HG02571 (cell line): ENCODE data around the gene FREM1.

Experiments
- ATAC-seq: cut with Tn5 transposase; IDR thresholded peaks from one replicate; pipeline ENCODE4 v1.9.1; 2021; ENCODE audit warnings: mild to moderate bottlenecking, moderate library complexity; ENCODE audit not compliant: unreplicated experiment

The FREM1 gene

DNA sequence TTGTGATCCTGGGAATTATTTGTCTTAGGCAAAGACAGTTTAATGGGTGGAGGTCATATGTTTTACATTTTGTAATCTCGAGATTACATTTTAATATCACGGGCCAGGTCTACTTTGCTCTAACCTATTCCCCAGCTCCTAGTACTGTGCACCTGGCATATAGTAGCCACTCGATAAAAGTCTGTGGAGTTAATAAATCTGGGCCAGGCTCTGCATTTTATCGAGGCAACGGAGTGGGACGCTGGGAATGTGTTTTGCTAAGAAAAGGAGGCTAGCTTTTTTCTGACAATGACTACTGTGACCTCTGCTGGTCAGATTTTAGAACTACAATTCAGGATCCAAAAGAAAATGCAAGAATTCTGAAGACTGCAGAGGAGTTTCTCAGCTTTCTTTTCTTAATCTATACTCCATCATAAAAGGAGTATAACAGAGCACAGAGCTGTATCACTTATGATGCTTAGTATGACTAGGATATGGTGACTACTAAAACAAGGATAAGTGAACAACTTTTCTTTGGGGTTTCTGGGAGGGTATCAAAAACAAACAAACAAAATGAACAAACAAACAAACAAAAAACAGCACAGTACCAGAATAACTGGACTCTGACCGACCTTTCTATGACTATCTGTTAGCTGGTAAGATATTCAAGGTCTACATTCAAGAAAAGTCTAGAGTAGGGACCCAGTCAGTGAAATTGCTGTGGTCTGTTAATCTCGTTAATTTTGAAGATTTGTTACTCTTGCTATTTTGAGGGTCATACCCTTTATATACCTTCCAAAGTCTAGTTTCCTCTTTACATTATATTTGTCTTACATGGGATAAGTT lies 141.6 kb downstream of the FREM1 start:
- no peak for ATAC-seq

DNA sequence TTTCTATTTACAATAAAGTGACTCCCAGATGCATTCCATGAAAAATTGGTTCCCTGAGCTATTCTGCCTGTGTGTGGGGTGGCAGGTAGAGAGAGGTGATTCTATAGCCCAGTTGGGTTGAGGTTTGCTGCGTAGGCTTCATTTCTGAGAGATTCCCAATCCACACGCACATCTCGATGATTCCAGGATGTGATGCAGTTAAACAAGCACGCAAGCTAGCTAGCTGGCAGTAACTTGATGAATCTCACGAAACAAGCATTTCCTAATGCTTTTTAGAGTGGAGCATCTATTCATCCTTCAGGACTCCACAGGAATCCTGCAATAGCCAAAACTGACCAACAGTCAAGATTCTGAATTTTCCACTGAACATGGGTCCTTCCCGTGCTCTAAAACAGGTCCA lies 143.9 kb downstream of the FREM1 start:
- no peak for ATAC-seq

DNA sequence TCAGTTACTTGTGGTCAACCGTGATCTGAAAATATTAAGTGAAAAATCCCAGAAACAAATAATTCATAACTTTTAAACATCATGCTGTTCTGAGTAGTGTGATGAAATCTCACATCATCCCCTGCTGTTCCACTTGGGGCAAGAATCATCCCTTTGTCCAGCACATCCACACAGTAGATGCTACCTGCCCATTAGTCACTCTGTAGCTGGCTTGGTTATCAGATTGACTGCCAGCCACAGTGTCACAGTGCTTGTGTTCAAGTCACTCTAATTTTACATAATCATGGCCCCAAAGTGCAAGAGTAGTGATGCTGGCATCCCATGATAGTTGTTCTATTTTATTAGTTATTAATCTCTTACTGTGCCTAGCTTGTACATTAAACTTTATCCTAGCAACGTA lies 148.6 kb downstream of the FREM1 start:
- no peak for ATAC-seq

DNA sequence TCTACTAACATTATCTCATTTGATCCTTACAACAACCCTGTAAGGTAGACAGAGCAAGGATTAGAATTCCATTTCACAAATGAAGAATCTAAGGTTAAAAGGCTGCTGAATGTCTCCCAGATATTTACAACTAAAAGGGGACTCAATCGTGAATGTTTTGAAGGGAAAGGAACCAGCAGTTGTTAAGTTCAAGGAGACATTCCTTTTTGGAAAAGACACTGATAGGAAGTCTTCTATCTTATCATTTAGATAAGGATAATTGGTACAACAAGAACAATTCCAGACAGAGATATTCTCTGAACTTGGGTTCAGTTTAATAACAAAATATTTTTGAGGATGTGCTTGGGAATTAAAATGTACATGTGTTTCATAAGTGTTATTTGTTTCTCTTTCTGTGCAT lies 150.2 kb downstream of the FREM1 start:
- no peak for ATAC-seq

DNA sequence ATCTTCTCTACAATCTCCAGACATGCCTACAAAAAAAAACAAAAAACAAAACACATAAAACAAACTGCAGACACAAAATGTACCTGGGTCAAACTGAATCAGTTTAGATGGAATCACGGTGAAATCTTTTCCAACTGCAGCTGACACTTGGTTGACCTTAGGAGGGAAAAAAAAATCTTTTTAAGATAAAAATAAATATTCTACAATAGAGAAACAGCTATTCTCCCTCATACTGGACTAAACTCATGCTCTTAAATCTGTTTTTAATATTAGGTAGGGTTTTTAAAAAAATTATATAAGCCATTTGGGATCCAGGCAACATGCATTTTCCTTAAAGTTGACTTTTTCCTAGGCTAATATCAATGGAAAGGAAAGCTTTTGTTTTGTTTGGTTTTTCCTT lies 153.9 kb downstream of the FREM1 start:
- no peak for ATAC-seq

DNA sequence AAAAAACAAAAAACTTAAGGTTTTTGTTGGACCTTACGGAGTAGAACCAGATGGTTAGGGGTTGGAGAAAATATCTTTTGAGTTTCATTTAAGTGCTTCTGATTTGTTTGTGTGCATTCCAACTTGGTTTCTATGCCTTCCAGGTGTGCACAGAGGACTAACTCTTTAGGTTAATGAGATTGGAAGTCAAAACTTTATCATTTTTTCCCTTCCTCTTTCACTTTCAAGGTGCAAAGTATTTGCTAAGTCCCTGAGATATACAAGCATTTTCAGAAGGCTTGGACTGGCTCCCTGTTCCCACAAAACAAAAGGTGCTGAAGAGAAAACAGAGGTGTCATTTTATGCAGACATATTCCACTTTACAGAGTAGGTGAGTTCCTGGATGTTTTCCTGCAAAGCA lies 157.4 kb downstream of the FREM1 start:
- no peak for ATAC-seq

DNA sequence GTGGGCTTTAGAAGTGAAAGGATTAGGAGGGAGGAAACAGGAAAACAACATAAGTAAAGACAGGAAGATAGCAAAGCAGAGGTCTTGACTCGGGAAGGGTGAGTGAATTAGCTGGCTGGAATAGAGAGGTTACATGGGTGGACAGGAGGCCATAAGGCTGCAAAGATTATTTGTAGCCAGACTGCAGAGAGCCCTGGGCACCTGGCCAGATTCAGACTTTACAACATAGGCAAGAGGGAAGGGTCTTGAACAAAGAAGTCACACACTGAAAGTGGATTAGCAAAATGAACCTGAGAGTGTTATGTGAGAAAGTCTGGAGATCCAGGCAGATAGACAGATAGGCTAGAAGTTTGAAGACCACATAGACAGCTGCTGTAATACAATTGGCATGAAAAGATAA lies 158.0 kb downstream of the FREM1 start:
- no peak for ATAC-seq

DNA sequence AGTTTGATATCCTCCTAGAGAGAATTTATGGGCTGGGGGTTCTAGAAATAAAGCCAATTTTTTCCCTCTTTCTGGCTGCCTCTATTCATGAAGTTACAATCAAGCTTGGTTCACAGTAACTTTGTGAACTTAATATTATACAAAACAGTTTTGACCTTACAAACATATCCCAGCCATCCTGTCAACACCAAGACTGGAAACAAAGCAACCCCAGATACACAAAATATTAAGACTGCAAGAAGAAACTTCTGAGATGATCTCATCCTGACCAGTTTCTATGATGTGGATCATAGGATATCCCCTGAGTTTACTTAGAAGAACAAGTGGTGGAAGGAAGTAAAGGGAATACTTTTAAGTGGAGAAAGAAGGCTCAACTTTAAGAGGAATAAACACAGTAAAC lies 159.4 kb downstream of the FREM1 start:
- ATAC-seq: no peak

DNA sequence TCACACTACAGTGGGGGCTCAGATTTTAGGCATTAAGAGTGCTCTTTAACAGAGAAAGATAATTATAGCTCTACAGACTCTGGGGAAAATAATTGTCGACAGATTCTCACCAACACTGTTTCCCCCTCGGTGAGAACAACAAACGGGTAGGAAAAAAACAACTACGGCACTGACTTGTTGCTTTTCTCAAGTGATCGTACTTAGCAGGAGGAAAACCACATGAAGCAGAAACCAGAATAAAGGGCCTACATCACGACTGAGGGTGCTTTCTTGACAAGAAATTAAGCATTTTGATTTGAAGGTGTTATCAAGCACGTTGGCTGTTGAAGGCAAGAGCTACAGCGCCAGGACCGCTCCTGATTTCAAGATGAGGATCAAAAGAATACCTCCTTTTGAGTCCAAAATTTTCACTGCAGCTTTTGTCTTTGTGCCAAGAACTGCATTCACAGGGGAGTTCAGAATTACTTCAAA lies 160.5 kb downstream of the FREM1 start:
- no peak for ATAC-seq

DNA sequence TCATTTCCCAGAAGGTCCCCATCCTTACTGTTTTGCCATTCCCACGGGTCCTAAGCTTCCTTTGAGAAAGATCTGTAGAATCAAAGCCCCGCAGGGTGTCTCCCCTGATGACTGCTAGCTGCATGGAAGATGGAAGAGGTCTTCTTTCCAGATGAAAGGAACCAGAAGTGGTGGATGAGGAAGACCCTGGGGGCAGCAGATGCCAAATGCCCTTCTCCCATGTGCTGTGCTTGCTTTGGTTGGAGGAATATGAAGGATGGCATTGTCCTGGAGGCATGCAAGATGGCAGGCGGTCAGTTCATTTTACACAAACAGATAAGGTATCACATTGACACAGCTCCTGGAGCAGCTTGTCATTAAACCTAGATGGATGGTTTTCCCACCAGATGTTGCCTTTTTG lies 161.9 kb downstream of the FREM1 start:
- ATAC-seq: no peak

DNA sequence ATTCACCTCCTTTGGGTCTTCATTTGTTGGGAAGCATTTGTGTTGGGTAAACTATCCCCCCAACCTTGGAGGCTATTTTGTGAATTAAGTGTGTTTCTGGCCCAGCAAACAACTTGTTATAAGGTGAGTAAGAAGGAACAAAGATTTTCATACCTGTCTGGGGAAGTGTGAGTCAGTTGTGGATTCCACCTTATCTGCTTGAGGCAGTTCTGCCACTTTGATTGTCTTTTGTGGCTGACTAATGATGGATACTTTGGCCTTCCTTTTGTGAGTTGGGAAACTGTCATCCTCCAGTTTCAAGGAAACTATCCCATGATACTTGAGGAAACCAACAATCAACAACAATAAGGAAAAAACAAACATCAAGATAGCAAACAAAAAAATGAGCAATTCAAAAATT lies 163.1 kb downstream of the FREM1 start:
- no peak for ATAC-seq

DNA sequence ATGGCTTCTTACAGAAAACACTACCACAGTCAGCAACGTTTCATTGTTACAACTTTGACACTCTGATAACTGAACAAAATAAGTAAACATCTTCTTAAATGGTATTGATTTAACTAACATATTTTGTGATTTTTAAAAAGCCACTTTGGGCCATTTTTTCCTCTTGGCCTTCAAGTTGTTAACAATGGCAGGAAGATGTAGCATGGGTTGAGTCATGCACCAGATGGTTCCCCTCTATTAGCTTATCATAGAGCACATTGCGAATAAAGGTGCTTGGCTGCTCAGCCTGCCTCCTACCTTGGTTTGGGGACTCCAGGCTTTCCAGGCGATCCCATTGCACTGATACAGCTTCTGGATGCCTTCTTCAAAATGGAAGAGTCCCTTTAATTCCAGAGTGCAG lies 163.6 kb downstream of the FREM1 start:
- ATAC-seq: no peak

DNA sequence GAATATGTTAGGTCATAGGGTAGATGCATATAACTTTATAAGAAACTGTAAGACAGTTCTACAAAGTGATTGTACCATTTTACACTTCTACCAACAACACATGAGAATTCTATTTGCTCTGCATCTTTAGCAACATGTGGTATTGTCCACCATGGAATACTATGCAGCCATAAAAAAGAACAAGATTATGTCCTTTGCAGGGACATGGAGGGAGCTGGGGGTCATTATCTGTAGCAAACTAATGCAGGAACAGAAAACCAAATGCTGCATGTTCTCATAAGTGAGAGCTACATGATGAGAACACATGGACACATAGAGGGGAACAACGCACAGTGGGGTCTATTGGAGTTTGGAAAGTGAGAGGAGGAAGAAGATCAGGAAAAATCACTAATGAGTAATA lies 165.5 kb downstream of the FREM1 start:
- ATAC-seq: no peak

DNA sequence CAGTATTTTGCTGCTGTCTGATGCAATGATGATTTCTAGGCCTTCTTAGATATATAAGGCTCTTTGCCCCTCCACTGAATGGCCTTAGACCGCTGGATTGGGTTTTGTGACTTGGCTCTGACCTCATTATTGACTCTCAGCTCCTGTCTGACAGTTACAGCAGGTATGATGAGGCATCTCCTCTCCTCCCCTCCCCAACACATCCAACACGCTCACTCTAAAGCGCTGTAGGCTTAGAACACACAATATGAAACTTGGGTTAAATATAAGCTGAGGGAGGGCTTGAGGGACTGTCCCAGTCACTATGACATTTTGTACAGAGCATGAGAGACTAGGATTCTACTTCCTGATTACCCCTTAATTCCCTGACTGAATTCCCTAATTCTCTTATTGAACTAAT lies 168.9 kb downstream of the FREM1 start:
- peak; percentile 83 for ATAC-seq

DNA sequence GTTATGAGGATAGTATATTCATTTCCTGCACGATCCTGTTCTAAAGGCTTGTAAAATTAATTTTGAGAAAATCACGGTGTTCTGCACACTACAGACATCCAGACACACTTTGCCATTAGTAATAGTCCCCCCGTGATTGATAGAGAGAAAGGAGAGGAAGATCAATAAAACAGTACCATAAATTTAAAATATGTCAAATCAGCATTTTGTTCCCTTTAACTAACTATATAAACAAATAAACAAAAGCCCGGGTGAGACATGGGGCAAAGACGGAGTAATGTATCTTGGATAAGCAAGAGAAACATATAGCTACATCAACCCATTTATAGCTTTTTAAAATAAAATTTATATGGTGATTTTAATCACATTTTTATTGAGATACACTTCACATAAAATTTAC lies 177.1 kb downstream of the FREM1 start:
- no peak for ATAC-seq

DNA sequence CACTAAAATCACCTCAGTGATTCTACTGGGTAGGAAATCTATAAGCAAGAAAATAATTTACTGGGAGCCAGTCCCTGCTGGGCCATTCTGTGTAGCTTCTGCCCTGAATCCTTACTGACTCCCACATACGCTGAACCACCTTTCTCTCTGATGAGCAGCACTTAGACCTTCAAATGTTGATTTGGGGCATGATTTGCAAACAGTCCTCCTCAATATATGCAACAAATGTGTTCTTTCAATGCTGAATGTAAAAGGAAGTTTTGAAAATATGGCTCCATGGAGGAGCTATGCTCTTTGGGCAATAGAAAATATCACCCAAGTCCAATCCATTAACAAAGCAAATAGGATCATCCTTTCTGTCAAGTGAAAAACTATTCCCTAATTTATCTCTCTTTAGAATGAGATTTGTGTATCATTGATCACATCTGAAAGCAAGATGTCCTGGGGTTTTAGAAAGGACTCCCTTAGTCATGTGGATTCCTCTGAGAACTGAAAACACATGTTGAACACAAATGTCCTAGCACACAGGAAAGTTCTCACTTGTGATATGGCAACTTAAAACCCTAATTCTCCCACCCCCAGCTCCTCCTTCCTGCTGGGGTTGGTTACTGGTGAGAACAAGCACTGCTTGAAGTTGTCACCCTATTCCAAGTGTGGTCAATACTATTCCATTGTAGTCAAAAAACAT lies 178.8 kb downstream of the FREM1 start:
- no peak for ATAC-seq

DNA sequence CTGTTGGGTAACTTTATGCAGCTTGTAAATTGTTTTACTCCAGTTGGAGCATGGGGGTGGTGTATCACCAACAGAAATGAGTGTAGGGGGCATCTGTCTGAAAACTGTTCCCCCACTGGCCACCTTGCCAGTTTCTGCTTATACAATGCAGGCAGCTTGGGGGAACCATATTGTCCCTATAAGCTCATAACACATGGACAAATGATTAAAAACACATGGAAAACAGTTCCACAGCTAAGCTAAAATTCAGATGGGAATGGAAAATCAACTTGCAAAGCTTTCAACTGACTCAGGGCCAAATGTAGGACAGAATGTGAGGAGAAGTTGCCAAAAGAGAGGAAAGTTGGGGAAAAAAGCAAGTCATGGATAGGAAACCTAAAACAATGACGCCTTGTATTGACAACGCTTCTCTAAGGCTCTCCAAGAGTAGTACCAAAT lies 179.7 kb downstream of the FREM1 start:
- no peak for ATAC-seq

DNA sequence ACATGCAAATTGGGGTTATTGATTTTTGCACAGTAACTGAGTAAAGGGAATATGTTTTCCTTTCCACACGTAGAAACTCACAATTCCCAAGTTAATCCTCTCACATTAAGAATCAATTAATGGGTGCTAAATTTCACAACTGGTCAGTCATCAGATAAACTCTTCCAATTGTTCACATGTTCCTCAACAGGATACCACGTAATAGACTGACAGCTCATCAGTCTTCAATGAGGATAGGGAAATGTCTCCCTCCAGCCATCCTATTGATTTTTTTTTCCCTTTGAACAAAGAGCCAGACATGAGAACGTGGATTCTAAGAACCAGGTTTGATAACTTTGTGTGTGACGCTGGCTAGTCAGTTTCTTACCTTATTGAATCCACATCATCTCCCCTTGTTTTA lies 186.9 kb downstream of the FREM1 start:
- no peak for ATAC-seq

DNA sequence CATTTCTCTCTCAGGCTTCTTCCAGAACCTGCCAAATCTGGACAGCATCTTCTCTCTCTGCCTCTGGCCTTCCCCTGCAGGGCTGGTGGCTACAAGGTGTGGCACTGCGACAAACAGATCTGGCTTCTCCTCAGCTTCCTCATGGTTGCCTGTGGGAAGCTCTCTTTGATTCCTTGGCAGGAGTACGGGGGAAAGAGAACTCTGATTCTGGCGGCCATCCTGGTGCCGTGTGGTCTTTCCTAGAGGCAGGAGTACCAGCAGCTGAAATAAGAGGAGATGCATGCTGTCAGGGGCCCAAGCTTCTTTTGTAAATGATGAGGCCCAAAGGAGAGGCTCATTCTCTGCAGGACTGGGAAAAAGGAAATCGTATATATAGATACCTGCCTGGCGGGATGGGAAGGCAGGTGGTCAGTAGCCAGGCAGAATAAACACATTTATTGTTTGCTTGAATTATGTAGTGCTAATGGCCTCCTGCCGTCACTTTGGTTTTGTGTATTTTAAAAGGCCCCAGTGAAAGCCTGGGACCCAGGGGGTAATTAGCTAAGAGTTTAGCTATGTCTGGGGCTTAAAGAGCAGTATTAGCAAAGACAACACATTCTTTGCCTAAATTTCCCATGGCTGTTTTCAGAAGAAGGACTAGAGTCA lies 187.7 kb downstream of the FREM1 start, which contains the start of gene CER1:
Gene CER1, minus strand, starts transcription at position 343 of the 645 bp plus-strand sequence. Its CDS starts 61 bp downstream, at position 282.
- ATAC-seq: no peak

DNA sequence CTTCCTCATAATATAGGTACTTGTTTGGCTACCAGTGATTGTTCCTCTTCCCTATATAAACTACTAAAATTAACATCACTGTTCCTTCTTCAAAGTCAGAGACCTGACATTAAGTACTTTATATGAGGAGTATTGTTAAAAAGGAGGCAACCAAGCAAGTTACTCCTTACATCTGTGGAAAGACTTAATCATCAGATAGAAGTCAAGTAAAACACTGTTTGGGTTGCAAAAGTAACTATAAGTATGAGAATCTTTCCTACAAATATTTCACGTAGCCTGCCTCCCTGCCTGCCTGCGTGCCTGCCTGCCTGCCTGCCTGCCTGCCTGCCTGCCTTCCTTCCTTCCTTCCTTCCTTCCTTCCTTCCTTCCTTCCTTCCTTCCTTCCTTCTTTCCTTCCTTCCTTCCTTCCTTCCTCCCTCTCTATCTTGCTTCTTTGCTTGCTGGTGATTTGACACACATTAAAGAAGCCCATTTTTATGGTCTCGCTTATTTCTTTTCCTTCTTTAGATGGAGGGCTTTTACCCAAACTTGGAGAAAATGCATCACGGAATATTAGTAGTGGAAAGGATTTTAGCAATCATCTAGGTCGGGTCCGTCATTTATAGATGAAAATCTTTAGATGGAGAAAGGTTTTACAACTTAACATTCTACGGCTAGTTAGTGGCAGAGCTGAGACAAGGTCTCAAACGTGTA lies 190.9 kb downstream of the FREM1 start:
- ATAC-seq: no peak

DNA sequence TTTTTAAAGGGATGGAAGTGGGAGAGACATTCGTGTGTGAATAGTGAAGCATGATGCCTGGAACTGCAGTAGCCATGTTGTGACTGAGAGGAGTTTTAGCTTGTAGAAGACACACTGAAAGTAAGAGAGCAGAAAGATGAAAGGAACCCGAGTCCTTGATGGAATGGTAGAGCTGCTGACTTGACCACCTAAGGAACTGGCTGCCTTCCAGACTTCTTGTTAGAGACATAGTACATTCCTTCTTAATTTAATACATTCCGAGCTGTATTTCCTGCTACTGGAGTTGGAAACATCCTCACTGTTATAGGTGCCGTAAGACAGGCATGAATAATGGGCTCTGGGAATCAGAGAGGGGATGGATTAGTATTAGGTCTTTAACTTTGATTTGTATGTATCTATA lies 195.1 kb downstream of the FREM1 start:
- ATAC-seq: no peak
